Activated naive CD4-positive, alpha-beta T cell treated with anti-CD3 and anti-CD28 coated beads, Interleukin-2, amount 50 U/mL, for 24 hours (primary cell): ENCODE results near the gene NOB1.
"Not testable (repeated sequence)": the region's sequence is repeated elsewhere in the genome, so short reads cannot be mapped to it uniquely, and the experiment has no call there.

Experiments used
- H3K27ac Mint-ChIP-seq: one replicate; pipeline ENCODE4 v1.8.0; 2021; ENCODE audit warnings: mild to moderate bottlenecking, mixed read lengths
- H3K27me3 Mint-ChIP-seq: one replicate; pipeline ENCODE4 v1.8.0; 2021; ENCODE audit warnings: mixed read lengths
- H3K36me3 Mint-ChIP-seq: one replicate; pipeline ENCODE4 v1.8.0; 2021; ENCODE audit warnings: mixed read lengths
- H3K4me1 Mint-ChIP-seq: one replicate; pipeline ENCODE4 v1.8.0; 2021; ENCODE audit warnings: mixed read lengths
- H3K4me3 Mint-ChIP-seq: one replicate; pipeline ENCODE4 v1.8.0; 2021; ENCODE audit warnings: mild to moderate bottlenecking, mixed read lengths
- H3K9me3 Mint-ChIP-seq: one replicate; pipeline ENCODE4 v1.8.0; 2021; ENCODE audit warnings: mixed read lengths

Gene NOB1

DNA sequence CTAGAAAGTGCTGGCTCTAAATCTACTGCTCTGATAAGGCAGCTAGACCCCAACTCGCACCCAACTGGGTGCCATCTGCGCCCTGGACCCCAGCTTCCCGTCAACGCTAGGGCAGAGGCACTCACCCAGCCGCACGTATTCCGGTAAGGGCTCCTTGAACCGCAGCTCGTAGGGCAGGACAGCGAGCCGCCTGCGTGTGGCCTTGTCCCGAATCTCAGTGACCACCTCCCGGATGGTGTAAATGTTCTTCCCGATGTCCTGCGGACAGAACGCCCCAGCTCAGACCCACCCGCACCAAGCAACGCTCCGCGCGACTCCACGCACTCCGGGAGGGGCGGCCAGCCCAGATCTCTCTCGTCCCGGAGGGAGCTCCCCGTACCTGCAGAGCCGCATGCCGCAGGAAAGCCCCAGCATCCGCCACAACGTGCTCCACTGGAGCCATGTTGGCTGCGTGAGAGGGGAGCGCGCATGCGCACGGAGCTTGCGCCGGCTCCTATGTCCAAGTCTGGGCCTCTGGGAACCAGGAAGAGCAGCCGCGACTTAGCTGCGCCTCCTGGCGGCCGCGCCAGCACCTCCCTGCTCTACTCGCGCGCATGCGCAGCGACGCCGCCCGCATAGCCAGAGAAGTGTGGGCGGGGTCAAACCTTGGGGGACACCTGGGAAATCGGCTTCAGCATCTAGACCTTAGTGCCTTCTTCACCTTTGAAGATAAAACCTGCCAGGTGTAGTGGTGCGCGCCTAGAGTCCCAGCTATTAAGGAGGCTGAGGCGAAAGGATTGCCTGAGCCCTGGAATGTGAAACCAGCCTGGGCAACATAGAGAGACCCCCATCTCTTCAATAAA, at the start of gene NOB1:
TSS of gene NOB1 (minus strand) at position 458 of the 842 bp plus-strand sequence. CDS start at position 442, 16 bp downstream.
- peak within 1 kb of the TSS; percentile 99 for H3K4me3 Mint-ChIP-seq
- peaks cover 17% of the 10 kb centered on the region for H3K36me3 Mint-ChIP-seq
- peak within 1 kb of the TSS; percentile 100 for H3K27ac Mint-ChIP-seq
- peaks cover 21% of the 10 kb centered on the region for H3K4me1 Mint-ChIP-seq
- no peaks in the 10 kb centered on the region for H3K27me3 Mint-ChIP-seq
- H3K9me3 Mint-ChIP-seq, result no peaks in the 10 kb centered on the region

DNA sequence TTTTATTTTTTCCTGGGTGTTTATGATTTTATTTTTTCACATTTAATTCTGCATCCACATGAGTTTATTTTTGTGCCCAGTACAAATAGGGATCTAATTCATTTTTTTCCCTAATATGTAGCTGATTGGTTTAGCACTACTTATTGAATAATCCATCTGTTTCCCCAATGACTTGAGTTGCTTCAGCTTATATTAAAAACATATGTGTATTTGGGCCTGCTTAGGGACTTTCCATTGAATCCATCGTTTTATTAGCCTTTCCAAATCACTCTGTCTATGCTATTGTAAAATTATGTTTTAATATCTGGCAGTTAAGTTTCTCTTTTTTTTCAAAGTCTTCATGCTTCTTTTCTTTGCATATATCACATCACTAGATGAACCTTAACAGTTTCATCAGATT, 49.6 kb upstream of the NOB1 start:
- no peak overlapping the region for H3K4me3 Mint-ChIP-seq
- H3K9me3 Mint-ChIP-seq, result no peaks in the 10 kb centered on the region
- H3K4me1 Mint-ChIP-seq, result no peaks in the 10 kb centered on the region
- H3K36me3 Mint-ChIP-seq, result peaks cover 13% of the 10 kb centered on the region
- no peak overlapping the region for H3K27ac Mint-ChIP-seq
- no peaks in the 10 kb centered on the region for H3K27me3 Mint-ChIP-seq

DNA sequence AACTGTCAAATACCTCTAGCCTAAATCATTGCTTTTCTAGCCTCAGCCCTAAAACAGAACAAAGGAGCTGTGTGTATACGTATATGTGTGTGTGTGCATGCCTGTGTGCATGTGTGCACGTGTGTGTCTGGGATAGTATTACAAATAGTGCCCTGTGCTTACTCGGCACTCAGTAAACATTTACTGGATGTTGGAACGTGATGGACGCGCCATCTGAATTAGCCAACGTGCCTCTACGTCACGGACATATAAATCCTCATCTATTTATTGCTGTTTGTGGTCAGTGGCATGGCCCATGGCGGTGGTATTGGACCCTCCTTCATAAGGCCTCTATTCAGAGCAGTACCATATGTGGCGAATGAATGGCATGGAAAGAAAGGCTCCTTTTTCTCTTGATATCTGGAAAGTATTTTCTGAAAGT, 44.9 kb upstream of the NOB1 start:
- no peak overlapping the region for H3K4me3 Mint-ChIP-seq
- peaks cover 14% of the 10 kb centered on the region for H3K36me3 Mint-ChIP-seq
- no peak overlapping the region for H3K27ac Mint-ChIP-seq
- H3K27me3 Mint-ChIP-seq, result no peaks in the 10 kb centered on the region
- peaks cover 8% of the 10 kb centered on the region for H3K4me1 Mint-ChIP-seq
- H3K9me3 Mint-ChIP-seq, result no peaks in the 10 kb centered on the region

DNA sequence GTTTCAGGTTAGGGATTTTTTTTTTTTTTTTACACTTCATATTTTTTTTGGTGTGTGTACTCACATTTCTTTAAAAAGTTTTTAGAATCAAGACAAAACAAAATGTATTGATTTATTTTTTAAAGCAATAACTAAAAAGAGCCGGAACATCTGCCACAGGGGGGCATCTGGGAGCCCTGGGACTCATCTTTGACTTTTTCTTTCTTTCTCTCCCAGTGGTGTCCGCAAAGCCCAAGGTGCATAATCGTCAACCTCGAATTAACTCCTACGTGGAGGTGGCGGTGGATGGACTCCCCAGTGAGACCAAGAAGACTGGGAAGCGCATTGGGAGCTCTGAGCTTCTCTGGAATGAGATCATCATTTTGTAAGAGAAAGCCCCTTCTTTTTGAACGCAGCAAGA, 43.7 kb upstream of the NOB1 start:
- H3K9me3 Mint-ChIP-seq, result no peaks in the 10 kb centered on the region
- H3K4me1 Mint-ChIP-seq, result peaks cover 8% of the 10 kb centered on the region
- H3K4me3 Mint-ChIP-seq, result no peak overlapping the region
- no peaks in the 10 kb centered on the region for H3K27me3 Mint-ChIP-seq
- H3K36me3 Mint-ChIP-seq, result peaks cover 9% of the 10 kb centered on the region
- no peak overlapping the region for H3K27ac Mint-ChIP-seq

DNA sequence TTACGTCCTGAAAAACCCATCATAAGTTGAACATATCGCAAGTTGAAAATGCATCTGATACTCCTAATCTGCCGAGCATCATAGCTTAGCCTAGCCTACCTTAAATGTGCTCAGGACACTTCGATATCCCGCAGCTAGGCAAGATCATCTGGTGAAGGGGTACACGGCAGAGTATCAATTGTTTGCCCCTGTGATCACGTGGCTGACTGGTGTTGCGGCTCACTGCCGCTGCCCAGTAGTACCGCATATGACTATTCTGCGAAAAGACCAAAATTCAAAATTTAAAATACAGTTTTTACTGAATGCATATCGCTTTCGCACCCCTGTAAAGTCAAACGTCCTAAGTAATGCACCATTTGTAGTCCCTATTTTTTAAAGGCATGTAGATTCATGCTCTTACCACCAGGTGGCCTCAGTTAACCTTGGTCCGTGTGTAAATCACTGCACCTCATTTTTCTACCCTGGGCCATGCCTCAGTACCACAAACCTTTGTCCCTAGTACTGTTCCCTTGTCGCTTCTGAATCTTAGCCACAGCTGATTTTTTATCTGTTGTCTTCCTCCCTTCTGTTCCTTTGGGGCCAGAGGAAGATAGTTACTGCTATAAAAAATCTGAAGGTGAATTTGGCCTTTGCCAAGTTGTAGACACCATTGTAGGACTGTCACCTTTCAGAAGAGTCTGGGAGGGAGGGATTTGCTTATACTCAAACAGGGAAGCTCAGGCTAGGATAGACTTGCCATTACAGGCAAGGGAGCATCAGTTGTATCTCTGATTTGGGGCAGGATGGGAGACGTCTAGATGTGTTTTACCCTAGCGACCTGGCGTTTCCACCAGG, 41.8 kb upstream of the NOB1 start:
- Mint-ChIP-seq H3K9me3 (no peaks in the 10 kb centered on the region), H3K27me3 (no peaks in the 10 kb centered on the region), H3K4me1 (peaks cover 8% of the 10 kb centered on the region), H3K36me3 (peaks cover 6% of the 10 kb centered on the region), H3K4me3 (no peak overlapping the region), H3K27ac (no peak overlapping the region)

DNA sequence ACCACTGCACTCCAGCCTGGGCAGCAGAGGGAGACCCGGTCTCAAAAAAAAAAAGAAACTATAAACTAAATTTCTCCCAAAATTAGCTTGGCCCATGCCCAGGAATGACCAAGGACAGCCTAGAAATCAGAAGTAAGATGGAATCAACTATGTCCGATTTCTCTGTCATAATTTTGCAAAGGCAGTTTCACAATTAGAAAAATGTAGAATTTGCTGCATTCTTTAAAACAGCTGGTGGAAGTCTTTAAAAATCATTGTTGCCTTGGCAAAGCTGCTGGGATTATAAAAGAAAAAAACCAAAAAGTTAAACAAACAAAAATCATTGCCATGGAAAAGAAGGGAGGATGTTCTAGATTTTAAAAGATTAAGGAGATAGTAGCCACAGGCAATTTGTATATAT, 39.8 kb upstream of the NOB1 start:
- no peak overlapping the region for H3K4me3 Mint-ChIP-seq
- H3K27ac Mint-ChIP-seq, result no peak overlapping the region
- no peaks in the 10 kb centered on the region for H3K9me3 Mint-ChIP-seq
- H3K27me3 Mint-ChIP-seq, result no peaks in the 10 kb centered on the region
- peaks cover 8% of the 10 kb centered on the region for H3K4me1 Mint-ChIP-seq
- H3K36me3 Mint-ChIP-seq, result peaks cover 4% of the 10 kb centered on the region

DNA sequence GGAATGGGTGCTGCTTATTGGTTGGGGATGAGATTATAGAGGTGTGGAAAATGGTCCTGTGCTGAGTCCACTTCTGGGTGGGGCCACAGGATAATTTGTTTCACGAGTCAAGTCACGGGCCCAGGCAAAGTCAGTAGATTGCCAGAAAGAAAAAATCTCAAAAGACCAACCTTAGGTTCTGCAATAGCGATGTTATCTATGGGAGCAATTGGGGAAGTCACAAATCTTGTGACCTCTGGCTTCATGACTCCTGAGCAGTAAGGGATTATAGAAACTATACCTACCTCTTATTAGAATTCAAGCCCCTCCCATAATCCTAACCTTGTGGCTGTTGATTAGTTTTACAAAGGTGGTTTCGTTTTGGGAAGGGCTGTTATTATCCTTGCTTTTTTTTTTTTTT, 38.8 kb upstream of the NOB1 start:
- H3K27me3 Mint-ChIP-seq, result no peaks in the 10 kb centered on the region
- no peak overlapping the region for H3K4me3 Mint-ChIP-seq
- no peak overlapping the region for H3K27ac Mint-ChIP-seq
- peaks cover 8% of the 10 kb centered on the region for H3K4me1 Mint-ChIP-seq
- no peaks in the 10 kb centered on the region for H3K9me3 Mint-ChIP-seq
- peaks cover under 1% of the 10 kb centered on the region for H3K36me3 Mint-ChIP-seq

DNA sequence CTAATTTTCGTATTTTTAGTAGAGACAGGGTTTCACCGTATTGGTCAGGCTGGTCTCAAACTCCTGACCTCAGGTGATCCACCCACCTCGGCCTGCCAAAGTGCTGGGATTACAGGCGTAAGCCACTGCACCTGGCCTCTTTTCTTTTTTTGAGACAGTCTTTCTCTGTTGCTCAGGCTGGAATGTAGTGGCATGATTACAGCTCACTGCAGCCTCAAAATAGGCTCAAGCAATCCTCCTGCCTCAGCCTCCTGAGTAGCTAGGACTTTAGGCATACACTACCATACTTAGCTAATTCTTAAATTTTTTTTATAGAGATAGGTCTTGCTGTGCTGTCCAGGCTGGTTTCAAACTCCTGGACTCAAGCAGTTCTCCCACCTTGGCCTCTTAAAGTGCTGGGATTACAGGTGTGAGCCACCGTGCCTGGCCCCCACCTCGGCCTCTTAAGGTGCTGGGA, 36.7 kb upstream of the NOB1 start:
- not testable (repeated sequence) for H3K27ac Mint-ChIP-seq, H3K36me3 Mint-ChIP-seq, H3K4me3 Mint-ChIP-seq, H3K4me1 Mint-ChIP-seq, H3K9me3 Mint-ChIP-seq, H3K27me3 Mint-ChIP-seq

DNA sequence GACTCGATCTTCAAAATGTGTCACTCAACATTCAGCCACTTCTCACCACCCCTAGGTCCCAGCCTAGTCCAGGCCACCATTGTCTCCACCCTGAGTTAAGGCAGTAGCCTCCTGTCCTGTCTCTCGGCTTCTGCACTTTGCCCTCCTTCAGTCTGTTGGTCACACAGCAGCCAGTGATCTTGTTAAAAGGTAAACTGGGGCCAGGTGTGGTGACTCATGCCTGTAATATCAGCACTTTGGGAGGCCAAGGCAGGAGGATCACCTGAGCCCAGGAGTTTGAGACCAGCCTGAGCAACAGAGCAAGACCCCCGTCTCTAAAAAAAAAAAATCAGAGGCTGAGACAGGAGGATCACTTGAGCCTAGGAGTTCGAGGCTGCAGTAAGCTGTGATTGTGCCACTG, 33.2 kb upstream of the NOB1 start:
- Mint-ChIP-seq H3K36me3 (peaks cover 11% of the 10 kb centered on the region), H3K4me3 (no peak overlapping the region), H3K27ac (no peak overlapping the region), H3K27me3 (no peaks in the 10 kb centered on the region), H3K9me3 (no peaks in the 10 kb centered on the region), H3K4me1 (no peaks in the 10 kb centered on the region)

DNA sequence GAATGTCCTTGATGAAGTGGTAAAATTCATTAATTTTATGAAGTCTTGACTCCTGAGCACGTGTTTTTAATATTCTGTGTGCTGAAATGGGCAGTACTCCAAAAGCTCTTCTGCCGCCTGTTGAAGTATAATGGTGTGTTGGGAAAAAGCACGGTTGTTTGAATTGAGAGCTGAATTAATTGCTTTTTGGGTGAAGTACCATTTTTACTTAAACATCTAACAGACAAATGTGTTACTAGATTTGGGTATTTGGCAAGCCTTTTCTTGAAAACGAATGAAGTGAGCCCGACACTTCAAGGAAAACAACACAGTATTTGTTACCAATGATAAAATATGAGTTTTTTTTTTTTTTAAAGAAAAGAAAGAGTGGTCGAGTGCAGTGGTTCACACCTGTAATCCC, 29.9 kb upstream of the NOB1 start:
- Mint-ChIP-seq H3K27me3 (no peaks in the 10 kb centered on the region), H3K4me1 (peaks cover 14% of the 10 kb centered on the region), H3K27ac (no peak overlapping the region), H3K4me3 (no peak overlapping the region), H3K9me3 (no peaks in the 10 kb centered on the region), H3K36me3 (peaks cover 13% of the 10 kb centered on the region)

DNA sequence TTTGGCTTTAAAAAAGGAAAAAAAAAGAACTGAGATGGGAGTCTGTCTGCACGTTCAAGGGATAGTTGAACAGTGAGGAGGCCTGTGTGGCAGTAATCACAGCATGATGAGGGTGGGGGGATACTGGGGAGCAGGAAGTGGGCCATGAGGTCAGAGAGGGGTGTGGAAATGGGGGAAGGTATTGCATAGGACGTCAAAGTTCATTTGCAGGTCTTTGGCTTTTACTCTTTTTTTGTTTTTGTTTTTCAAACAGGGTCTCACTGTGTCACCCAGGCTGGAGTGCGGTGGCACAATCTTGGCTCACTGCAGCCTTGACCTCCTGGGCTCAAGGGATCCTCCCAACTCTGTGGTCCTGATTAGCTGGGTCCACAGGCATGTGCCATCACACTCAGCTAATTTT, 26.4 kb upstream of the NOB1 start:
- Mint-ChIP-seq H3K27ac (peak overlapping the region; percentile 71), H3K4me3 (no peak overlapping the region), H3K36me3 (peaks cover 7% of the 10 kb centered on the region), H3K27me3 (no peaks in the 10 kb centered on the region), H3K9me3 (no peaks in the 10 kb centered on the region), H3K4me1 (peaks cover 18% of the 10 kb centered on the region)

DNA sequence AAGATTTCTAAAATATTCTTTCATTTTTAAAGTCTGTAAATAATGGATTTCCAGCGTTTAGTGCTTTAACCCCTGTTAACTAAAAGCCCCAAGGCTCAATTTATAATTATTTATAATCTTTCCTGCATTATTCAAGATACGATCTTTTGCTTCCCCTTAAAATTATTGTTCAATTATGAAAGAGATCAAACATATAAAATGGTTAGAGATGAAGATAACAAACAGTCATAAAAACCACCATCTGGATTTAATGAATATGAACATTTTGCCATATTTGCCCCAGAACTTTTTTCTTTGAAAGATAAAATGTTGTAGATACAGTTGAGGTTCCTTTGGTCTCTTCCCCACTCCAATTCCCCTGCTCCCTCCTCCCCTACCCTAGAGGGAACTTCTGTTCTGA, 25.0 kb upstream of the NOB1 start:
- Mint-ChIP-seq H3K27ac (no peak overlapping the region), H3K4me1 (peaks cover 23% of the 10 kb centered on the region), H3K9me3 (peaks cover 7% of the 10 kb centered on the region), H3K4me3 (no peak overlapping the region), H3K27me3 (no peaks in the 10 kb centered on the region), H3K36me3 (peaks cover 19% of the 10 kb centered on the region)

DNA sequence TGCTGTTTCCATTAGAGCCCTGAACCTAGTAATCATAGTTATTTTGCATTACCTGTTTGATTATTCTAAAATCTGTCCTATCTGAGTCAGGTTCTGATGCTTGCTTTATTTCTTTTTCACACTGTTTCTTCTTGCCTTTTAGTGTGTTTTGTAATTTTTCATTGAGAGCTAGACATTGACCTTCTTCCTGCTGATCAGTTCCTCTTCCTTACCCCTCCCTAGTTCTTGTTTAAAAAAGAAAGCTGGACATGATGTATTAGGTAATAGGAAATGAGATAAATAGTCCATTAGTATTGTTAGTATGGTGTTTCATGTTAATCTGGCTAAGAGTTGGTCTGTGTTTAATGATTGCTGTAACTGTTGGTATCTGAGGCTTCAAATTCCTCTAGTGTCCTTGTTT, 20.8 kb upstream of the NOB1 start:
- Mint-ChIP-seq H3K4me3 (no peak overlapping the region), H3K36me3 (peaks cover 24% of the 10 kb centered on the region), H3K27me3 (no peaks in the 10 kb centered on the region), H3K27ac (no peak overlapping the region), H3K4me1 (peaks cover 44% of the 10 kb centered on the region), H3K9me3 (peaks cover 7% of the 10 kb centered on the region)

DNA sequence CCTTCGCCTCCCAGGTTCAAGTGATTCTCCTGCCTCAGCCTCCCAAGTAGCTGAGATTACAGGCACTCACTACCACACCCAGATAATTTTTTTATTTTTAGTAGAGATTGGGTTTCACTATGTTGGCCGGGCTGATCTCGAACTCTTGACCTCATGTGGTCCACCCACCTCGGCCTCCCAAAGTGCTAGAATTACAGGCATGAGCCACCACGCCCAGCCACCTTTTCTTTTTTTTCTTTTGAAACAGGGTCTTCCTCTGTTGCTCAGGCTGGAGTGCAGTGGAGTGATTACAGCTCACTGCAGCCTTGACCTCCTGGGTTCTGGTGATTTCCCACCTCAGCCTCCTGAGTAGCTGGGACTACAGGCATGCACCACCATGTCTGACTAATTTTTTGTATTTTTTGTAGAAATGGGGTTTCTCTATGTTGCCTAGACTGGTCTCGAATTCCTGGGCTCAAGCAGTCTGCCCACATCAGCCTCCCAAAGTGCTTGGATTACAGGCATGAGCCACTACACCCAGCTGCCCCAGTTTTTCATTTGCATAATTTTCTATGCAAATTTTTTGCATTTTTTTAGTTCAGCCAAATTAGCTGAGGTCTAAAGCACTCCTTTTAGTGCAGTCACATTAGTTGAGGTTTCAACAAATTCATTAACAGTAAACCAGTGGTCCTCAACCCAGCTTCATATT, 18.7 kb upstream of the NOB1 start:
- Mint-ChIP-seq H3K4me3 (peak overlapping the region; percentile 20), H3K9me3 (peaks cover 7% of the 10 kb centered on the region), H3K4me1 (peaks cover 50% of the 10 kb centered on the region), H3K36me3 (peaks cover 24% of the 10 kb centered on the region), H3K27me3 (no peaks in the 10 kb centered on the region), H3K27ac (peak overlapping the region; percentile 62)

DNA sequence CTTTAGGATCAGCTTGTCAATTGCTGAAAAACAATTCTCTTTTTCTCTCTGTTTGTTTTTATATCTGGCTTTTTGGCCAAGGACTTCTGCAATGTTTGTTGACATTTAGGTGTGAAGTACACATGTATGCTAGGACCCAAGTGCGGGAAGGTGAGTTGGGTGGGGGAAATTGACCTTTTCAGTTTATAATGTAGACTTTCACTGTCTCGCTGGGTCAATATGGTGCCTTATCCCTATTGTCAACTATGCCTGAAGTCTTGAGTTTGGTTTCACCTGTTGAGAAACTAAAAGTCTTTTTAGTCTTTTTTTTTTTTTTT, 16.9 kb upstream of the NOB1 start:
- Mint-ChIP-seq H3K4me1 (peaks cover 58% of the 10 kb centered on the region), H3K36me3 (peaks cover 22% of the 10 kb centered on the region), H3K9me3 (peaks cover 7% of the 10 kb centered on the region), H3K27me3 (no peaks in the 10 kb centered on the region), H3K27ac (no peak overlapping the region), H3K4me3 (no peak overlapping the region)

DNA sequence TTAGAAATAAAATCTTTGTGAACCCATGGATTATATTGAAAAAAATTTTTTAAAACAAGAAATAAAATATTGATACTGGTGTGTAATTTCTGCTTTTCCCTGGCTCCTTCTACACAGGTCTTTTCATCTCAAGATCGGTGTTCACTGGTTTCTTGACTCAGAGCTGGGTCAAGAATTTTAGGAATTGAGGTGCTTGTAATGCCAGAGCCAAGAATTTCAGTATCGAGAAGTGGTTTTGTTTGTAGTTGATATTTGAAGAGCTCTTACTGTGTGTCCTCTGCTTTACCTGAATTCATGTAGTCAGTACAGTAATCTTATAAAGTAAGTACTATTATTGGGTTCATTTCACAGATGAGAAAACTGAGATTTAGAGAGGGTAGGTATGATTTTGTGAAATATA, 14.7 kb upstream of the NOB1 start:
- Mint-ChIP-seq H3K4me1 (peaks cover 60% of the 10 kb centered on the region), H3K4me3 (no peak overlapping the region), H3K27ac (no peak overlapping the region), H3K9me3 (no peaks in the 10 kb centered on the region), H3K36me3 (peaks cover 5% of the 10 kb centered on the region), H3K27me3 (no peaks in the 10 kb centered on the region)
